Neural cell (in vitro differentiated cells): ENCODE results near the gene TRABD2B. TPM values are rescaled to one million over a fixed set of nuclear protein-coding genes. Genes with fewer than 3 reads are reported as not detected.

Experiments used
- H2AFZ ChIP-seq: fragments of 200-600, 300-800 bp; sonication (generic), shearing (Covaris generic); 2 replicates; pipeline ENCODE4 v1.6.0; 2014; ENCODE audit warnings: low read depth, mild to moderate bottlenecking, antibody characterized with exemption, low read length, moderate library complexity
- H3F3A ChIP-seq: fragments of 200-600 bp; shearing (Covaris generic); 2 replicates; pipeline ENCODE4 v1.6.1; 2016; ENCODE audit warnings: mild to moderate bottlenecking, moderate library complexity, mixed read lengths, antibody characterized with exemption, low read length; ENCODE audit not compliant: insufficient read depth, poor library complexity, severe bottlenecking
- H3K27ac ChIP-seq: fragments of 200-600, 300-800 bp; sonication (generic), shearing (Covaris generic); 2 replicates; pipeline ENCODE4 v1.5.1; 2014; ENCODE audit warnings: mild to moderate bottlenecking, low read length, moderate library complexity
- H3K27me3 ChIP-seq: fragments of 300-800, 200-600 bp; sonication (generic), shearing (Covaris generic); 2 replicates; pipeline ENCODE4 v1.6.0; 2014; ENCODE audit warnings: mild to moderate bottlenecking, low read depth, low read length, moderate library complexity; ENCODE audit not compliant: insufficient read depth
- H3K36me3 ChIP-seq: fragments of 300-800, 200-600 bp; sonication (generic), shearing (Covaris generic); 2 replicates; pipeline ENCODE4 v1.5.1; 2014; ENCODE audit warnings: mild to moderate bottlenecking, antibody characterized with exemption, low read length, moderate library complexity; ENCODE audit not compliant: insufficient read depth
- H3K4me2 ChIP-seq: fragments of 300-800, 200-600 bp; sonication (generic), shearing (Covaris generic); 2 replicates; pipeline ENCODE4 v1.6.0; 2014; ENCODE audit warnings: mild to moderate bottlenecking, low read length
- H3K4me3 ChIP-seq: fragments of 300-800, 200-600 bp; sonication (generic), shearing (Covaris generic); 2 replicates; pipeline ENCODE4 v1.5.1; 2014; ENCODE audit warnings: mild to moderate bottlenecking, low read length, moderate library complexity
- H3K79me2 ChIP-seq: fragments of 200-600 bp; shearing (Covaris generic); replicated peaks from 2 replicates; pipeline ENCODE4 v1.6.0; 2014; ENCODE audit warnings: mild to moderate bottlenecking, low read length, moderate library complexity; ENCODE audit not compliant: insufficient read depth
- H3K9ac ChIP-seq: fragments of 300-800, 200-600 bp; sonication (generic), shearing (Covaris generic); 2 replicates; pipeline ENCODE4 v1.6.1; 2016; ENCODE audit warnings: mild to moderate bottlenecking, low read length, mixed read lengths
- H3K9me2 ChIP-seq: fragments of 200-600 bp; shearing (Covaris generic); 2 replicates; pipeline ENCODE4 v1.6.1; 2016; ENCODE audit warnings: mild to moderate bottlenecking, low read length, mixed read lengths; ENCODE audit not compliant: insufficient read depth
- H3K9me3 ChIP-seq: fragments of 200-600, 300-800 bp; sonication (generic), shearing (Covaris generic); 2 replicates; pipeline ENCODE4 v1.6.1; 2016; ENCODE audit warnings: mild to moderate bottlenecking, mixed run types, low read length, moderate library complexity, mixed read lengths
- H4K20me1 ChIP-seq: fragments of 200-600 bp; shearing (Covaris generic); 2 replicates; pipeline ENCODE4 v1.6.1; 2016; ENCODE audit warnings: mild to moderate bottlenecking, mixed run types; ENCODE audit not compliant: insufficient read depth
- CTCF ChIP-seq: fragments of 450-650 bp; IDR thresholded peaks from 2 replicates; pipeline ENCODE4 v1.5.1; 2014; ENCODE audit warnings: antibody characterized with exemption, mild to moderate bottlenecking, moderate library complexity; ENCODE audit not compliant: poor library complexity, severe bottlenecking
- EP300 ChIP-seq: fragments of 450-650 bp; conservative IDR thresholded peaks from 2 replicates; pipeline ENCODE4 v1.6.1; 2014; ENCODE audit warnings: antibody characterized with exemption, mild to moderate bottlenecking, moderate library complexity; ENCODE audit not compliant: poor library complexity, severe bottlenecking
- EZH2 ChIP-seq: fragments of 200-600, 300-800 bp; shearing (Covaris generic), sonication (generic); IDR thresholded peaks from 2 replicates; pipeline ENCODE4 v1.6.1; 2014; ENCODE audit warnings: antibody characterized with exemption, low read length, borderline replicate concordance, mild to moderate bottlenecking; ENCODE audit not compliant: insufficient read depth, poor library complexity, severe bottlenecking
- MXI1 ChIP-seq: fragments of 450-650 bp; conservative IDR thresholded peaks from 2 replicates; pipeline ENCODE4 v1.6.1; 2014; ENCODE audit warnings: antibody characterized with exemption, mild to moderate bottlenecking; ENCODE audit not compliant: poor library complexity, severe bottlenecking
- POLR2AphosphoS5 ChIP-seq: IDR thresholded peaks from 2 replicates; pipeline ENCODE4 v1.6.1; 2012
- RAD21 ChIP-seq: fragments of 450-650 bp; conservative IDR thresholded peaks from 2 replicates; pipeline ENCODE4 v1.6.1; 2014; ENCODE audit warnings: antibody characterized with exemption, mild to moderate bottlenecking, moderate library complexity
- REST ChIP-seq: IDR thresholded peaks from 2 replicates; pipeline ENCODE4 v1.6.1; 2012; ENCODE audit warnings: borderline replicate concordance
- SMC3 ChIP-seq: fragments of 450-650 bp; conservative IDR thresholded peaks from 2 replicates; pipeline ENCODE4 v1.6.1; 2014; ENCODE audit warnings: antibody characterized with exemption, mild to moderate bottlenecking, moderate library complexity; ENCODE audit not compliant: poor library complexity
- TAF1 ChIP-seq: IDR thresholded peaks from 2 replicates; pipeline ENCODE4 v1.6.1; 2012; ENCODE audit warnings: low read depth
- polyA plus RNA-seq: library from polyadenylated mRNA; depleted of rRNA; stranded (reverse); fragments of >200 nt; gene quantifications from 2 replicates; pipeline ENCODE4 v1.2.3, GENCODE V29; 2014

Gene TRABD2B
- polyA plus RNA-seq, 1 donor from 2014 or later: 0.02 TPM

GRCh38 chr1:47759936-47760629 lies 237.1 kb downstream of the TRABD2B start:
- TF ChIP-seq RAD21 (no peak), REST (no peak), POLR2AphosphoS5 (no peak), TAF1 (no peak), CTCF (no peak), MXI1 (no peak), EP300 (no peak), EZH2 (no peak), SMC3 (no peak)
- H3F3A ChIP-seq: no peaks in the 10 kb centered on the region
- no peaks in the 10 kb centered on the region for H3K79me2 ChIP-seq
- no peak overlapping the region for H3K27ac ChIP-seq
- H3K4me3 ChIP-seq: no peak overlapping the region
- no peaks in the 10 kb centered on the region for H3K9me3 ChIP-seq
- no peaks in the 10 kb centered on the region for H3K27me3 ChIP-seq
- no peak overlapping the region for H3K9ac ChIP-seq
- no peak overlapping the region for H3K4me2 ChIP-seq
- no peaks in the 10 kb centered on the region for H3K36me3 ChIP-seq
- no peaks in the 10 kb centered on the region for H3K9me2 ChIP-seq
- no peaks in the 10 kb centered on the region for H4K20me1 ChIP-seq
- H2AFZ ChIP-seq: no peak overlapping the region

GRCh38 chr1:47759251-47759935 lies 237.8 kb downstream of the TRABD2B start:
- no peaks in the 10 kb centered on the region for H3K9me3 ChIP-seq
- H3K9me2 ChIP-seq: no peaks in the 10 kb centered on the region
- no peaks in the 10 kb centered on the region for H3K36me3 ChIP-seq
- no peak overlapping the region for H3K27ac ChIP-seq
- no peaks in the 10 kb centered on the region for H3F3A ChIP-seq
- H3K79me2 ChIP-seq: no peaks in the 10 kb centered on the region
- no peaks in the 10 kb centered on the region for H4K20me1 ChIP-seq
- H3K4me3 ChIP-seq: no peak overlapping the region
- no peak overlapping the region for H3K4me2 ChIP-seq
- TF ChIP-seq EZH2 (no peak), EP300 (no peak), SMC3 (no peak), REST (no peak), TAF1 (no peak), MXI1 (no peak), CTCF (no peak), RAD21 (no peak), POLR2AphosphoS5 (no peak)
- no peak overlapping the region for H2AFZ ChIP-seq
- H3K27me3 ChIP-seq: no peaks in the 10 kb centered on the region
- no peak overlapping the region for H3K9ac ChIP-seq
